Stimulated activated naive B cell treated with anti-CD40 and anti-IgM and Interleukin-4, amounts not matched to agents 10 μg/mL and 1 μg/mL and 100 μg/mL, for 72 hours (primary cell): ENCODE results near the gene RPRD1A.
A peak's percentile ranks its signal among the peaks of the same experiment; 100 is the strongest.
"Not testable (repeated sequence)": the region's sequence is repeated elsewhere in the genome, so short reads cannot be mapped to it uniquely, and the experiment has no call there.

ENCODE experiments used
- ATAC-seq, 2 donors: fragments of 150-1000 bp; cut with Tn5 transposase; replicated peaks; 2 replicates each; pipeline ENCODE4 v1.10.0; 2021; ENCODE audit warnings: moderate library complexity in 1 of 2
- DNase-seq: peaks from one replicate; pipeline ENCODE4 v3.0.0; 2021
- H3K27ac Mint-ChIP-seq: one replicate; pipeline ENCODE4 v1.8.0; 2022; ENCODE audit warnings: mild to moderate bottlenecking, mixed read lengths
- H3K27me3 Mint-ChIP-seq, 2 donors: one replicate each; pipeline ENCODE4 v1.8.0; 2022; ENCODE audit warnings: mixed read lengths in 2 of 2
- H3K36me3 Mint-ChIP-seq, 2 donors: one replicate each; pipeline ENCODE4 v1.8.0; 2022; ENCODE audit warnings: mixed read lengths in 2 of 2, mild to moderate bottlenecking in 1 of 2
- H3K4me1 Mint-ChIP-seq, 2 donors: one replicate each; pipeline ENCODE4 v1.8.0; 2022; ENCODE audit warnings: mixed read lengths in 2 of 2, mild to moderate bottlenecking in 1 of 2
- H3K4me3 Mint-ChIP-seq, 2 donors: one replicate each; pipeline ENCODE4 v1.8.0; 2022; ENCODE audit warnings: mild to moderate bottlenecking in 2 of 2, mixed read lengths in 2 of 2, moderate library complexity in 1 of 2
- H3K9me3 Mint-ChIP-seq, 2 donors: one replicate each; pipeline ENCODE4 v1.8.0; 2022; ENCODE audit warnings: mixed read lengths in 2 of 2, mild to moderate bottlenecking in 1 of 2

RPRD1A gene

DNA sequence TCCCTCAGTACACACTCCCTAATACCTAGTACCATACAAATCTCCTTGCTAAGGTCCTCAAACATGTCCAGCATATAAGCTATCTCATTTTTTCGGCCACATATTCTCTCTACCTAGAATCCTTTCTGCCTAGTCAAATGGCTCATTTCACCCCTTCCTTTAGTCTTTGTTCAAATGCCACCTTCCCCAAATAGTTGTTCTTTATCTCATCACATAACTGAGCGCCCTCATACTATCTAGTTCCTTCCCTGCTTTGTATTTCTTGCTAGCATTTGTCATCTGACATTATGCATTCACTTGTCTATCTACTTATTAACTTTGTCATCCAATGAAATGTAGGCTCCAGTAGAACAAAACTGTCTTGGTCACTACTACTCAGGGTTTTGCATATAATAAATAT is 35.5 kb downstream of the RPRD1A start:
- Mint-ChIP-seq H3K4me3 (peak overlapping the region; percentile 9 to 63), H3K4me1 (peaks cover 24 to 38% of the 10 kb centered on the region in 2 donors), H3K27me3 (no peaks in the 10 kb centered on the region), H3K9me3 (peaks cover 0 to under 1% of the 10 kb centered on the region in 2 donors), H3K27ac (peak overlapping the region; percentile 74), H3K36me3 (peaks cover 12 to 32% of the 10 kb centered on the region in 2 donors)
- ATAC-seq (peak; percentile 84 to 91), DNase-seq (no peak)

DNA sequence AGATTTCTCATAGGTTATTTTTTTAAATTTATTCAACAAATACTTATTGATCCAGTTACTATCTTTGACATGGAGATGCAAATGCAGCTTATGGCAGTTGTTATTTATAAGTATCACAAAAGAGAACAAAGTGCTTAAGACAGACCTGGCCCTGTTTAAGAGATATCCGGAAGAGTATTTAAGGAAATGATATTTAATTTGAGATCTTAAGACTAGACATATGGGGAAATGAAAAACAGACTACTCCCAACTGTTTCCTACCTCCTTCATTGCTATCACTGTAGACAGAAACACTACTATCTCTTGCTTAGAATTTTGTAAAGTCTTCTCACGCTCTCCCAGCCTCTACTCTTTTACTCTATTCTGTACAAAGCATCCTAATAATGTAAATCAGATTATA is 36.0 kb downstream of the RPRD1A start:
- ATAC-seq (peak; percentile 72 to 79), DNase-seq (no peak)
- Mint-ChIP-seq H3K4me3 (peak overlapping the region; percentile 9 to 63), H3K4me1 (peaks cover 24 to 38% of the 10 kb centered on the region in 2 donors), H3K27ac (peak overlapping the region; percentile 74), H3K27me3 (no peaks in the 10 kb centered on the region), H3K36me3 (peaks cover 14 to 33% of the 10 kb centered on the region in 2 donors), H3K9me3 (no peaks in the 10 kb centered on the region)

DNA sequence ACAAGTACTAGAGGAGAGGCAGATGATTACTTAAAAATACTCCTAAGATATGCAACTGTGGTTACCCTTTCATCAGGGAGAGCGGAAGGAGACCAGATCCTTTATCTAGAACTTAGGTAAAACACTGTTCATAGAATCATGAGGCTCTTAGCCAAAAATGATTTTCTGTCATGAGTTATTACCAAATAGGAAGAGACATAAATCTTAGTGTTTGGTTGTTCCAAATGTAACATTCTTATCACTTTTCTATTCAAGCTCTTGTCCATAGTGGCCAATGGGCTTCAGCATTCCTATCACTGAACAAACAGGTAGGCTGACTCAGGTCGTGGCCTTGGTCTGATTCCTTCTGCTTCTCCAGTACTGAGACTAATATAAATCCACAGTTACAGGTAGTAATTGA is 38.5 kb downstream of the RPRD1A start:
- Mint-ChIP-seq H3K27ac (no peak overlapping the region), H3K36me3 (peaks cover 19 to 39% of the 10 kb centered on the region in 2 donors), H3K4me1 (peaks cover 18 to 26% of the 10 kb centered on the region in 2 donors), H3K27me3 (no peaks in the 10 kb centered on the region), H3K9me3 (no peaks in the 10 kb centered on the region), H3K4me3 (no peak overlapping the region)
- no peak for DNase-seq
- no peak for ATAC-seq

DNA sequence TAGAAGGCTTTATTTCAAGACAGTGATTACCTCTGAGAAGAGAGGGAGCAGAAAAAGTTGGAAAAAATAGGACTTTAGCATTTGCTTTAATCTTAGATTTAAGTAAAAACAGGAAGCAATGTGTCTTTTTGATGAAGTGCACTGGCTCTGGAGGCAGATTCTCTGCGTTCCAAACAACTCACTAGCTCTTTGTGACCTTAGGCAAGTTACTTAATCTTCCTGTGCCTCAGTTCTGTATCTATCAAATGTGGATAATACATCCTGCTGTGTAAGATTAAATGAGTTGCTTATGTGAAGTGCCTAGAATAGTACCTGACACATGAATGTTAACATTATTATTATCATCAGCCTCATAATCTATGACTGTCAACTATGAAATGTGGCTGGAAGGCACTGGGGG is 42.3 kb downstream of the RPRD1A start:
- ATAC-seq: no peak
- no peak overlapping the region for H3K4me3 Mint-ChIP-seq
- H3K4me1 Mint-ChIP-seq: peaks cover 5 to 6% of the 10 kb centered on the region in 2 donors
- peaks cover 13 to 34% of the 10 kb centered on the region in 2 donors for H3K36me3 Mint-ChIP-seq
- H3K27ac Mint-ChIP-seq: no peak overlapping the region
- DNase-seq: no peak
- H3K9me3 Mint-ChIP-seq: no peaks in the 10 kb centered on the region
- H3K27me3 Mint-ChIP-seq: no peaks in the 10 kb centered on the region

DNA sequence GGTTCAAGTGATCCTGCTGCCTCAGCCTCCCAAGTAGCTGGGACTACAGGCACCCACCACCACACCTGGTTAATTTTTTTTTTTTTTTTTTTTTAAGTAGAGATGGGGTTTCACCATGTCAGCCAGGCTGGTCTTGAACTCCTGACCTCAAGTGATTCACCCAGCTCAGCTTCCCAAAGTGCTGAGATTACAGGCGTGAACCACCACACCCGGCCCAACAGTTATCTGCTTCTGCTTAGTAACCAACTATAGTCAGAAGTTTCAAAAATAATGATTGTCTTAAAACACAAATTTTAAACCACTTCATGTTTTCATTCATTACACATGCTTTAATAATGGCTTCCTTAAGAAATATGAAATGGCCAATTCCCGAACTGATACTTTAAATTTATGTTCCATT is 43.1 kb downstream of the RPRD1A start:
- H3K36me3 Mint-ChIP-seq: peaks cover 13 to 34% of the 10 kb centered on the region in 2 donors
- ATAC-seq: not testable (repeated sequence)

DNA sequence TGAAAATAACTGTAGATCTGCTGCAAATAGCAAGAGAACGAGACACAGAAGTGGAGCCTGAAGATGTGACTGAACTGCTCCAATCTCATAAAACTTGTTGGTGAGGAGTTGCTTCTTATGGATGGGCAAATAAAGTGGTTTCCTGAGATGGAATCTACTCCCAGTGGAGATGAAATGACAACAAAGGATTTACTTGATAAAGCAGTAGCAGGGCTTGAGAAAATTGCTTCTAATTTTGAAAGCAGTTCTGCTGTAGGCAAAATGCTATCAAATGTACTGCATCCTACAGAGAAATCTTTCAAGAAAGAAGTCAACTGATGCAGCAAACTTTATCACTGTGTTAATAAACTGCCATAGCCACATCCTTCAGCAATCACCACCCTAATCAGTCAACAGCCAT is 44.0 kb downstream of the RPRD1A start:
- Mint-ChIP-seq H3K4me1 (peaks cover 0 to 4% of the 10 kb centered on the region in 2 donors), H3K9me3 (no peaks in the 10 kb centered on the region), H3K27me3 (no peaks in the 10 kb centered on the region), H3K36me3 (peaks cover 13 to 32% of the 10 kb centered on the region in 2 donors), H3K4me3 (no peak overlapping the region), H3K27ac (no peak overlapping the region)
- DNase-seq (no peak), ATAC-seq (no peak)

More for the DNA sequence above, 43.1 kb downstream of the RPRD1A start:
- DNase-seq, H3K4me1 Mint-ChIP-seq, H3K4me3 Mint-ChIP-seq, H3K9me3 Mint-ChIP-seq, H3K27me3 Mint-ChIP-seq, H3K27ac Mint-ChIP-seq: not testable (repeated sequence)

DNA sequence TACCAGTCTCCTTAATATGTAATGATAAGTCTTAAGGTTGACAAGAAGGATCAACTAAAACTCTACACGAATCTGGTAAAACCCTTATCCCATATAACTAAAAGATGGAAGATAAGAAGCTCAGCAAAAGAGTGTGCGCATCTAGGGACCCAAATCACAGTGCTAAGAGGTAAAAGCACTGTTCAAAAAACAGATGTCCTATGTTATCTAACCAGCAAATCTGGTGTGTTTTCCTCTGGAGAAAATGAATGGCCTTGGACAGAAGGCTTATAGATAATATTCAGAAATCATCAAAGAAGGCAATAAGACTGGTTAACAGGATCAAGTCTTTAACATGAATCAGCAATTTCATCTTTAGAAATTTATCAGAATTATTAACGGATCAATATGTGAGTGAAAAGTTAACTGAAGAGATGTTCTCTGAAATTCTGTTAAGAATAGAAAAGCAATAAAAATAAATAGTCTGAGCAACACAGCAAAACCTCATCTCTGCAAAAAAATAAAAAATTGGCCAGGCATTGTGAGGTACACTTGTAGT is 47.1 kb downstream of the RPRD1A start:
- Mint-ChIP-seq H3K36me3 (peaks cover 7 to 25% of the 10 kb centered on the region in 2 donors), H3K4me3 (no peak overlapping the region), H3K27ac (no peak overlapping the region), H3K4me1 (peaks cover 15 to 21% of the 10 kb centered on the region in 2 donors), H3K27me3 (no peaks in the 10 kb centered on the region), H3K9me3 (no peaks in the 10 kb centered on the region)
- no peak for DNase-seq
- ATAC-seq: no peak

DNA sequence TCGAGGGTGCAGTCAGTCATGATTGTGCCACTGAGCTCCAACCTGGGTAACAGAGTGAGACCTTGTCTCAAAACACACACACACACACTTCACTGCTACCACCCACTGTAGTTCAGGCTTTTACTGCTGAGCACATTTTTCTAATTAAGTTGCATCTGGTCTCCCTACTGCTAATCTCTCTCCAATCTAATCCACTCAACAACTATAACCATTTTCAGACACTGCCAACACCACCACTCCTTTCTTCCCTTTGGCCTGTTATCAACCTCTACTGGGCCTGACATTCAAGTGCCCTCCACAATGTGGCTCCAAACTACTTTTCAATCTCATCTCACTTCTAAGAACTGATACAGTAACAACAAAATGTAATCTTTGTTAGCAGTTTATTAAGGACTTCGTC is 50.1 kb downstream of the RPRD1A start:
- Mint-ChIP-seq H3K27ac (no peak overlapping the region), H3K27me3 (no peaks in the 10 kb centered on the region), H3K9me3 (no peaks in the 10 kb centered on the region), H3K4me1 (peaks cover 18 to 26% of the 10 kb centered on the region in 2 donors), H3K4me3 (no peak overlapping the region), H3K36me3 (peaks cover 8 to 21% of the 10 kb centered on the region in 2 donors)
- no peak for DNase-seq
- ATAC-seq: peak in 1 of 2 donors; percentile 10

DNA sequence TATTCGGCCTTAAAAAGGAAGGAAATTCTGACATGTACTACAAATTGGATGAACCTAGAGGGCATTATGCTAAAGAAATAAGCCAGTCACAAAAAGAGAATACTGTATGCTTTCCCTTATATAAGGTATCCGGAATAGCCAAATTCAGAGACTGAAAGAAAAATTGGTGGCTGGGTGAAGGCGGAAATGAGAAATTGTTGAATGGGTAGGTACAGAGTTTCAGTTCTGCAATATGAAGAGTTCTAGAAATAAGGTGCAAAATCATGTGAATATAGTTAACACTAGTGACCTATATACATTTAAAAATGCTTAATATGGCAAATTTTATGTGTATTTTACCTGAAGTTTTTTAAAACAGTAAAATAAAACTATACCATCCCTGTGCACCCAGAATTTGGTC is 51.7 kb downstream of the RPRD1A start:
- ATAC-seq (peak; percentile 85 to 86), DNase-seq (peak; percentile 28)
- Mint-ChIP-seq H3K27ac (no peak overlapping the region), H3K4me3 (no peak overlapping the region), H3K9me3 (no peaks in the 10 kb centered on the region), H3K27me3 (no peaks in the 10 kb centered on the region), H3K4me1 (peaks cover 16 to 26% of the 10 kb centered on the region in 2 donors), H3K36me3 (peaks cover 8 to 21% of the 10 kb centered on the region in 2 donors)

DNA sequence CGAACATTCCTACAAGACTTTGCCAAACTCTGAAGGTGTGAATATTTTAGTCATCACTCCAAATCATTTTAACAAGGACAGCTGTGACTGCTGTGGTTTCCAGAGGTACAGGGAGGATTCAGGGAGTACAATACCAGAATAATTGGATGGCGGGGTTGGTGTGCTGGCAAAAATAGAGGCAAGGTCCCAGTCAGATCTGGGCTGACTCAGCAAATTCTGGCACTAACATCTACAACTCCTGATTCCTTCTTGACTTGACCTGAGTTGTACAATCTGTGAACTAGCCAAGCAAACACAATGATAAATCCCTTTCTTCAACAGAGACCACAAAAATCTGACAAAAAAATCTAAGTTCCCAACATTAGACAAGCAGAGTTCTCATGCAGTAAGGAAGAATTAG is 54.5 kb downstream of the RPRD1A start:
- ATAC-seq: no peak
- no peak for DNase-seq

DNA sequence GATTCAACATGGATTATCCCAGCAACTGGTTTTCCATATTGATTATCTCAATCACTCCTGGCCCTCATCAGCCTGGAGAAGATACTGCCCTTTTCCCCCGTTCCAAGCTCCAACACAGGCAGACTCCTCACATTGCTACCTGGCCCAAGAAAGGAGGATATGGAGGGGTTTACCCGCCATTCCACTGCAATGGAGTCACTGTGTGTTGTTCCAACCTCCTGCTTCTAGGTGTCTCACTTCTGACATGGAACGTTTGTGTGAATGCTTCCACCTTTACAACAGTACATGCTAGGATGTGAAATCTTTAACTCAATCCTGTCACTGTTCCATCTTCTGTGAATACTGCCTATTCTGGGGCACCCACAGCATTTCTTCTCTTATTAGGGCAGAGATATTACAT is 58.1 kb downstream of the RPRD1A start:
- peaks cover 5 to 9% of the 10 kb centered on the region in 2 donors for H3K36me3 Mint-ChIP-seq
- no peak for ATAC-seq
- H3K27ac Mint-ChIP-seq: no peak overlapping the region

More for the DNA sequence above, 54.5 kb downstream of the RPRD1A start:
- H3K9me3 Mint-ChIP-seq: no peaks in the 10 kb centered on the region
- no peak overlapping the region for H3K4me3 Mint-ChIP-seq
- H3K4me1 Mint-ChIP-seq: peaks cover 14 to 26% of the 10 kb centered on the region in 2 donors
- peak overlapping the region; percentile 3 for H3K27ac Mint-ChIP-seq
- peaks cover 8 to 13% of the 10 kb centered on the region in 2 donors for H3K36me3 Mint-ChIP-seq
- H3K27me3 Mint-ChIP-seq: no peaks in the 10 kb centered on the region

DNA sequence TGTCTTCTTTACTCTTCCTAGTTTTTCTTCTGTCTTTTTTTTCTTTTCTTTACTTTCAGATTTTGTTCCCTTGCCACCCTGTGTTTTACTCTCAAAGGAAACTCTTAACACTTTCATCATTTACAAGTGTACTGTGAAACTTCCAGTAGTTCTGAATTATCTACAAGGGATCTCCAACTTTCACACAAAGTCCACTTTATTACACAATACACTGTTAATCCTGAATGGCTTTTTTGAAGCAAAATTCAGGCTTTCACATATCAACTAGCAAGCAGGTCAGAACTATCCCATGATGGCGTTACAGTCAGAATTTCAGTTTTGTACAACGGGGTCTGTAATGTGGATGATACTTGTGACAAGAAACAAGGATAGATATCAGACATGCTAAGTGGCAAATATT is 60.4 kb downstream of the RPRD1A start:
- no peak overlapping the region for H3K4me3 Mint-ChIP-seq
- H3K36me3 Mint-ChIP-seq: peaks cover 2 to 8% of the 10 kb centered on the region in 2 donors
- no peak overlapping the region for H3K27ac Mint-ChIP-seq
- peaks cover 11 to 22% of the 10 kb centered on the region in 2 donors for H3K4me1 Mint-ChIP-seq
- no peak for ATAC-seq
- H3K9me3 Mint-ChIP-seq: no peaks in the 10 kb centered on the region
- H3K27me3 Mint-ChIP-seq: no peaks in the 10 kb centered on the region
- no peak for DNase-seq

More for the DNA sequence above, 58.1 kb downstream of the RPRD1A start:
- no peaks in the 10 kb centered on the region for H3K9me3 Mint-ChIP-seq
- DNase-seq: no peak
- H3K27me3 Mint-ChIP-seq: no peaks in the 10 kb centered on the region
- H3K4me1 Mint-ChIP-seq: peaks cover 3 to 10% of the 10 kb centered on the region in 2 donors
- no peak overlapping the region for H3K4me3 Mint-ChIP-seq

DNA sequence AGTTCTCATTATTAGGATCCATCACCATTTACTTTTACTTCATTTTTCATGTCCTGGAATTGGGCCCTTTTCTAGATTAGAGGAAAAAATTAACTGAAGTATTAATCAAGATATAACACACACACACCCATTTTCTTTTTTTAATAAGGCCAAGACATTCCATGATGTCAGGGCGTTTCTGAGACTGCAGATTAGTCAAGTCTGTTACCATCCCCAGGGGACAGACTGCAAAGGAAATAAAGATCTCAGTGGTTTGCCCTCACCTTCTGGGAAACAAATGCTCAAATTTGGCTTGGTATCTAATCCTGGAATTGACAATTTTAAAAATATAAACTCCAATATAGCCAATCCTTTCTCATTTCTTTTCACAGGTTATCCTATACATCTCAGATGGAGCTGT is 67.4 kb downstream of the RPRD1A start:
- DNase-seq (no peak), ATAC-seq (peak; percentile 75 to 86)
- H3K27me3 Mint-ChIP-seq: no peaks in the 10 kb centered on the region
- no peaks in the 10 kb centered on the region for H3K9me3 Mint-ChIP-seq
- peaks cover 25 to 43% of the 10 kb centered on the region in 2 donors for H3K4me1 Mint-ChIP-seq
- no peak overlapping the region for H3K4me3 Mint-ChIP-seq
- H3K36me3 Mint-ChIP-seq: peaks cover 2 to 18% of the 10 kb centered on the region in 2 donors
- peak overlapping the region; percentile 22 for H3K27ac Mint-ChIP-seq

DNA sequence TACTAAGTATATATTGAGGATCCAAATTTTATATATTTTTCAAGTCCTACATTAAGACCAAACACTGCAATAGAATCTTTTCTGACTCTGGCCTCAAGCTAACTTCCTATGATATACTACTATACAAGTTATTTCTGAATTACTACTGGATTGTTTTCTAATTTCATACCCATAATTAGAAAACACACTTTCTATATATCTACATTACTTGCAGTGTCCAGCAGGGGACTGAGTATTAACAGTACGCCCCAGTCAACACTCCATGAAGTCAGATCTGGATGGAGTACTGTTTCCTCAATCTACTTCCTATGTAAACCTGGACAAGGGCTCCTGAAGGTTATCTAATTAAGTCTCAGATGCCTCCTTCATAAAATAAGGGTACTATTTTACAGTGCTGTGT is 68.4 kb downstream of the RPRD1A start:
- peaks cover 25 to 43% of the 10 kb centered on the region in 2 donors for H3K4me1 Mint-ChIP-seq
- ATAC-seq (peak; percentile 47 to 49), DNase-seq (no peak)
- H3K9me3 Mint-ChIP-seq: no peaks in the 10 kb centered on the region
- H3K27ac Mint-ChIP-seq: no peak overlapping the region
- no peaks in the 10 kb centered on the region for H3K27me3 Mint-ChIP-seq
- peaks cover 2 to 15% of the 10 kb centered on the region in 2 donors for H3K36me3 Mint-ChIP-seq
- H3K4me3 Mint-ChIP-seq: no peak overlapping the region

DNA sequence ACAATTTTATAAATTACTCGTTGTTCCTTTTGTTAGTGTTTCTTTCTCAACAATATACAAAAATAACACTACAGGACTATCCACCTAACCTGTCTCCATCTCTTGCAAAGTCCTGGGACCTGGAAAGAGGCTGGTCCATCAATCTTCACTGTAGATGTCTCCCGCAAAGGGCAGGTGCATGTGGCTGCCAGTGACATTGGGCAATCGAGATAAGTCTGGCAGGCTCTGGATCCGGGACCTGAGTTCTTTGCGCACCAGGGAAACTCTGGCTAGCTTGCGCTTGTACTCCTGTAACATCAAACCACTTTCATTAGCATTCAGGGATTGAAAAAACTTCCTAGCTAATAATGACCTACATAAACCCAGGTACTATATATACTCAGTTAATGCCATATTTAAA is 74.3 kb downstream of the RPRD1A start:
- DNase-seq: no peak
- Mint-ChIP-seq H3K27ac (no peak overlapping the region), H3K4me1 (no peaks in the 10 kb centered on the region), H3K36me3 (peaks cover 4 to 18% of the 10 kb centered on the region in 2 donors), H3K27me3 (no peaks in the 10 kb centered on the region), H3K9me3 (no peaks in the 10 kb centered on the region), H3K4me3 (no peak overlapping the region)
- ATAC-seq: no peak
